Ovary (tissue), 3 donors: ENCODE data around the gene PRRT1.

Source experiments
- CTCF ChIP-seq, 3 donors: fragments of 450-650 bp in 2 of 3; fragments of 200-600 bp in 1 of 3; IDR thresholded peaks; one replicate each; pipeline versions ENCODE4 v1.5.1 to v1.8.0; 2016 to 2022; ENCODE audit warnings: antibody characterized with exemption in 3 of 3, mild to moderate bottlenecking in 1 of 3
- EP300 ChIP-seq: sonication (generic); formaldehyde crosslinking; IDR thresholded peaks from one replicate; pipeline ENCODE4 v1.6.1; 2017; ENCODE audit warnings: antibody characterized with exemption
- POLR2A ChIP-seq: fragments of 450-650 bp; IDR thresholded peaks from one replicate; pipeline ENCODE4 v1.6.1; 2017; ENCODE audit warnings: antibody characterized with exemption, mild to moderate bottlenecking, moderate library complexity
- donor health status: DM: no; HTN: no; CAD: no.

DNA sequence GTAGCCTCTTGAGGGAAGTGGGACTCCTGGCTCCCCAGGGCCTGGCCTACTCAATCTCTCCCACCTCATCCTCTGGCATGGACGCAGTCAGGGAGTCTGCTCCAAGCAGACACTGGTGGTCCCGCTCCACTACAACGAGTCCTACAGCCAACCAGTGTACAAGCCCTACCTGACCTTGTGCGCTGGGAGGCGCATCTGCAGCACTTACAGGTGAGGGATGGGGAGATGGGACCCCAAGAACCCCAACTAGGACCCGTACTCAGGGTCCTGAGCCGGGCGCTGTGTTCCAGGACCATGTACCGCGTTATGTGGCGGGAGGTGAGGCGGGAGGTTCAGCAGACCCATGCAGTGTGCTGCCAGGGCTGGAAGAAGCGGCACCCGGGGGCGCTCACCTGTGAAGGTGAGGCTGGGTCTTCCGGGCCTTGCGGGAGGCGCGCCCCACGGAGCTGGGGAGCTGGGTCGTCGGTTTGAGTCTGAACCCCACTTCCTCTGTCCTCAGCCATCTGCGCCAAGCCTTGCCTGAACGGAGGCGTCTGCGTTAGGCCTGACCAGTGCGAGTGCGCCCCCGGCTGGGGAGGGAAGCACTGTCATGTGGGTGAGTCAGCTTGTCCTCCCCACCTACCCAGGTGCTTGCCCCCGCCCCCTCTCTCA is 14.8 kb upstream of the PRRT1 start:
- TF ChIP-seq EP300, result no peak
- TF ChIP-seq CTCF (IDR thresholded peaks at IDR 0.05), result no peak
- TF ChIP-seq POLR2A, result no peak
